ENCODE data around the gene SERPINF2.
"Not testable (repeated sequence)": the region's sequence is repeated elsewhere in the genome, so short reads cannot be mapped to it uniquely, and the experiment has no call there.

The SERPINF2 gene

DNA sequence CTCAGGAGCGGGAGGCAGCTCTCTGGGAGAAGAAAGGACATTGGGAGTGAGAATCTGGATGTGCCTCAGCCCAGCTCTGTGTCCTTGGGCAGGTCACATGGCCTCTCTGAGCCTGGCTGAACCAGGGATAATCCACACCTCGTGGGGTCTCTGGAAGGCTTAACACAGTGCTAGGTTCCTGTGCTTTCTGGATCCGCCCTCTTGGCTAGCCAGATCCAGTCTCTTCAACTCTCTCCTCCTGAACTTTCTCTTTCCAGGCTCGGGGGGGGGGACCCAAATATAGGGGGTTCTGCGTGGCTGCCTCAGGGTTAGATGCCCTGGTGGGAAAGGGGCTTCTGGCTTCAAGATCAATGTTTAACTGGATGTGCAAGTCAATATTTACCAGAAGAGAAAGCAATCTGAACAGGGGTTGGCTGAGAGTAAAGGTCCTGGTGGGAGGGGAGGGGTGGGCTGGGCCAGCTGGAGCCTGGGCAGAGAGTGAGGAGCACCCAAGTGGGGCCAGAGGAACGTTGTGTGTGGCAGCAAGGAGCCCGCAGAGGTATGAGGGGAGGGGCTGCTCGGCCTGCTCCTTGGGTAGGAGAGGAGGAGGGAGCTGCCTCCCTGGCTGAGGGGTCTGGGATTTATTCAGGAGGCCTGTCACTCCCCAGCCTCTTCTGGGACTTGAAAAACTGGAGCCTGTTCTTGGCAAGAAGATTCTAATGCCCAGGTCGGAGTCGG lies at the start of gene SERPINF2:
SERPINF2 (plus strand) TSS at position 501 of the 717 bp plus-strand sequence. CDS start 2,125 bp downstream, outside the sequence.
- no peak for DNase-seq

- DNase-seq = no peak
Measured at GRCh38 chr17:1693339-1693738, 49.3 kb upstream of the SERPINF2 start.

GRCh38 chr17:1695365-1695764 lies 47.3 kb upstream of the SERPINF2 start:
- DNase-seq = no peak

- DNase-seq = no peak
Measured at GRCh38 chr17:1697681-1698080, 45.0 kb upstream of the SERPINF2 start.

GRCh38 chr17:1699891-1700290 lies 42.8 kb upstream of the SERPINF2 start:
- not testable (repeated sequence) for DNase-seq

DNA sequence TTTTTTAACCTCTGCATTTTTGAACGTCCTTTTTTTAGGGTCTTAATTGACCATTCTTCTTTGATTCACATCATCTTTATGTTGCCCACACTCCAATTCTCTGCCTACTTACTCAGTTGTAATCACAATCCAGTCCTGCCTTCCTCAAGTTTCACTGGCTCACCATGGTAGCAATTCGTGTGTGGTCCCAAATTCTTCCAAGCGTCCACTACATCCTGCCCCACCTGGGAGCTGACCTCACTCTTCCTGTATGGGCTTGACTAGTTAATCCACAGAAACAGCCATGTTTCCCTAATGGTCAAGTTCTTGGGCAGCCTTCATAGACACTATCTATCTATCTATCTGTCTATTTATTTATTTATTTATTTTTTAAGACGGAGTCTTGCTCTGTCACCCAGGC lies 39.6 kb upstream of the SERPINF2 start:
- DNase-seq = no peak

DNA sequence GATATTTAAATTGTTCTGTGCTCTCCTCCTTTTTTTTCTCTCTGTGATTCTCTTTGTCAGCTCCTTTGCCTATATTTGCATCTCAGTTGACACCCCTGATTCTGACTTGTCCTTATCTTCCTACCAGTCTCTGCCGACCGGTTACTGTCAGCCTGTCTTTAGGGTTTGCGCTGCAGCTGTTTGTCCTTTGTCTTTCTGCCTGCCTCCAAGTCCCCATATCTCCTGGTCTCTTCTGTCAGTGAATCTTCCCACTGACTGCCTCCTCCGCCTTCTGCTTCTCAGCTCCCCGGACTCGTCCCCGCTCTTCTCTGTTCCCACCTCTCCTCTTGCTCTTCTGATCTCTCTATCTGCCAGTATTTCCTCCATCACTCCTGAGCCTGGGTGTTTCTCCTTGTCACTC lies 37.7 kb upstream of the SERPINF2 start:
- no peak for DNase-seq

DNA sequence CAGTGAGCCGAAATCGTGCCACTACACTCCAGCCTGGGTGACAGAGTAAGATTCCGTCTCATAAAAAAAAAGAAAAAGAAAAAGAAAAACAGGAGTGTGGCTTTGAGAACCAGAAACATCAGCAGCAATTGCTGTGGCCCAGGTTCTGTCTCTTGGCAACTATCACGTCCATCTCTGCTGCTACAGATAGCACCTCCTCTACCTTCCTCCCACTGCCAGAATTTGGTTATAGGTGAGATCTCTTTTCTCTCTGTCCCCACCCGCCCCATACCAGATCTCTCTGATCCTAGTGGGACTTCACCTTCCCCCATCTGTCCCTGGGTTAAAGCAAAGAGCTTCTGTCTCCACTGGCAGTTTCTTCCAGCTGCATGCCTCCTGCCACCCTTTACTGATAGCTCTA lies 35.6 kb upstream of the SERPINF2 start:
- no peak for DNase-seq

DNA sequence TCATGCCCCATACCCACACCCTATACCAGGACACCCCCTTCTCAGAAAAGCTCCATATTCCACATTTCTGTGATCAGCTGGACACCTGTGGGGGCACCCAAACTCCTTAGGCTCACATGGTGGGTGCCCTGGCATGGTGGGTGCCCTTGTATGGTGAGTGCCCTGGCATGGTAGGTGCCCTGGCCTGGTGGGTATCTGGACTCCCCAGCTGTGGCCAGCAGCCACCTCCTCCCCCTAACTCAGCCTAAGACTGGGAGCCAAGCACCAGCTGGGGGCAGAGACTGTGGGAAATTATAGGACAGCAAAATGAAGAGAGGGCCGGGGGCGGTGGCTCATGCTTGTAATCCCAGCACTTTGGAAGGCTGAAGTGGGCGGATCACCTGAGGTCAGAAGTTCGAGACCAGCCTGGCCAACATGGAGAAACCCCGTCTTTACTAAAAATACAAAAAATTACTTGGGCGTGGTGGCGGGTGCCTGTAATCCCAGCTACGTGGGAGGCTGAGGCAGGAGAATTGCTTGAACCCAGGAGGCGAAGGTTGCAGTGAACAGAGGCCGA lies 33.8 kb upstream of the SERPINF2 start:
- DNase-seq = not testable (repeated sequence)

DNA sequence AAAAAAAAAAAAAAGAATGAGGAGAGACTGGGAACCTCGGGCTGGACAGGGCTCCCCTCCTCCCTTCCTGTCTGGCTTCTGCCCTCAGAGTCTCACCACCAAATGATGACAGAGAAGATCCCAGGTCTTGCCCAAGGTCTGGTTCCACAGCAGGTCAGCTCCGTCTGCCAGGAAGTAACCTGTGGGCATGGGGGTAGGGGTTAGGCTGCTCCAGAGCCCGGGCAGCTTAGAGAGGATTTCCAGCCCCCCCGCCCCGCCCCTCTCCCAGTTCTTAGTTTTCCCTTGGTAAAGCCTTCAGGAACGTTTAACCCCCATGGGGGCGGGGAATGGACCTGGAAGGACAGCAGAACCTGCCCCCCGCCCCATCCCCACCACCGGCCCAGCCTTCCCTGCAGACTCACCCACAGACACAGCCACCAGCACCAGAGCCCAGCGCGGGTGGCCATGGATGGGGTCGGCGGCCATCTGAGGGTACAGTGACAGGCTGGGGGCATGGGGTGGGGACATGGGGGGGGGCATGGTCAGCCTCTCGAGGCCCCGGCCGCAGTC lies 33.2 kb upstream of the SERPINF2 start:
- DNase-seq = no peak

- DNase-seq = peak; percentile 61
Measured at GRCh38 chr17:1709971-1710806, 32.5 kb upstream of the SERPINF2 start, which contains the start of gene TLCD2. TSS of gene TLCD2 (minus strand) at chr17:1710377. CDS start at chr17:1710242, 135 bp downstream.

DNA sequence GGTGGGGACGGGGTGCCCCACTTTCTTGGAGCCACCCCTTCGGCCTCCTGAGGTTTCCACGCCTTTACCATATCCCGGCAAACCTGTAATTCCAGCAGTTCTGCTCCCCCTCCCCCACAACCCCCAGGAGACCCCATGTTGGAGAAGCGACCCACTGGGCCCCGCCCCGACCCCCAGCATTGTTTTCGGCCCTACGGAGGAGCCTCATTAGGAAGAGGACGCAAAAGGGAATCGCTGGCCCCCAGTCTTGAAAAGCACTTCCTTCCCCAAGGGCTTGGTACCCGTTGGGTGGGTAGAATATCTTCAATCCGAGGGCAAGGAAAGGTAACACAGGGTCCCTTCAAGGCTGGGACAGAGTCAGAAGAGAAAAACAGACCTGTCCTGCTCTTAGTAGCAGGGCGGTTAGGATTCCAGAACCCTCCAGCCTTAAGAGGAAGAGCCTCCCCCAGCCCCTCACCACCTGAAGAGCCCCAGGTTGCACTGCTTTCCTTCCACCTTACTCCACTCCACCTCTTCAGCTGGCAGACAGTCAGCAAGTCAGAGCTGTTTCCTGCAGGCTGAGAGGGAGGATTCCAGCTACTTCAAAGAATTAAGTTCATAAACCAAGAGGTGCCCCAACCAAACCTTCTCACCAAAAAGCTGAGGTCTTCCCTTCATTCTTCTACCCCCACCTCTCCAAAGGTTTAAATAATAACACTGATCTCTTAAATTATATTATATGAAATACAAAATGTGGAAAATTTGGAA lies 31.7 kb upstream of the SERPINF2 start:
- DNase-seq = no peak

DNA sequence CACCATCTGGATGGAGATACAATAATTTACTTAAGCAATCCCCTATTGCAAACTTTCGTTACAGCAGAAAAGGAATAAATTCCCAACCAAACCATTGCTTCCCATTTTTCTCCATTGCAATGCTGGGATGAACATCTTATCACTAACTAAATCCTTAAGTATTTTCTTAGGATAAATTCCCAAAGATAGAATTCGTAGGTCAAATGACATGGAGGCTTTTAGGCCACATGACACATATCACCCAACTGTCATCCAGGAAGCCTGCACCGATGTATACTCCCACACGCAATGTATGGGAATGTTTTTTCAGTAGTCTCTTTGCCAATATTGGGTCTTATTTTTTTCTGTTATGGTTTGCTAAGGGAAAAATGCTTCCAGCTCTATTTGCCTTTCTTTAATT lies 30.9 kb upstream of the SERPINF2 start:
- DNase-seq = no peak

DNA sequence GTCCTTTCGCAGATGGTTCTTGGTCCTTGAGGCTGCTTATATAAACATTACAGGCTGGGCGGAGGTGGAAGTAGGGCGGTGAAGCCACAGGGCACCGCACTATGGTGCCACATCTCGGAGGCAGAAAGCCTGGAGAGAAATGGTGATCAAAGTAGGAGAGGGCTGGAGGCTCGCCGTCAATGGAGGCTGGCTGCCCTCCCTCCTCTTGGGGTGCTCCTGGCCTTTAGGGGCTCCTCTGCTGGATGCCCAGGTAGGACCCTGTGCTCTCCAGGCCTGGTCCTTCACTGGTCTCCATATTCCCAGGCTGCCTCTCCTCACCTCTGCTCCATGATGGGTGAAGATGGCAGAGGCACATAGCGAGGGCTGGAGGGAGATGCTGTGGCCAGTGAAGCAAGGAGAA lies 30.4 kb upstream of the SERPINF2 start:
- no peak for DNase-seq

DNA sequence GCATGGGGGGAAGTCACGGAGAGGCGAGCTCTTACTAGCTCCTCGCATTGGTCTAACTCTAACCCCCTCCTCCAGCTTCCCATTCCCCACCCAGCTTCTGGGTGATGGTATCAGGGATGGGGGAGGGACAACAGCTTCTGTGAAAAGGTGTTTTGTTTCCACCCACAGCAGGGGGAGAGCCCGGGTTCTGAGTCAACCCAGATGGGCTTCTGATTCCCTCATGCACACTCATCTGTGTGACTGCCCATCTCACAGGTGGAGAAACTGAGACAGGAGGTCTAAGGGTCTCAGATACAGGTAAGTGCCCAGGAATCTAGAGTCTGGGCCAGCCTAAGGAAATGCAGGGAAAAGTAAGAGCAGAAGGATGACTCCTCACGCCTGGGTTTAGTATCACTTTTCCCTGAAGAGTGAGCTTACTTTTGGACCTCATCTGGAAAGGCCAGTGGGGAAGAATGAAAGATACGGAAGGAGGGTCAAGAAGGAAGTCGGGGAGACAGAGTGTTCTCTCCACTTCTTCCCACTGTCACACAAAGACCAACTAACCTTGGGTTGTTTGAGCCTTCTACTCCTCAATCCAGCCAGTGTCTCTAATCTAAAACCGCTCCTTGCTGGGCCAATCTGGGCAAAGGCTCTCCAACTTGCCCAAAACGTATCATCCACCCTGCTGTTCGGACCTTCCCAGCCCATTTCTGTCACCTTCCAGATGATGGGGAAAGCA lies 29.4 kb upstream of the SERPINF2 start:
- no peak for DNase-seq

DNA sequence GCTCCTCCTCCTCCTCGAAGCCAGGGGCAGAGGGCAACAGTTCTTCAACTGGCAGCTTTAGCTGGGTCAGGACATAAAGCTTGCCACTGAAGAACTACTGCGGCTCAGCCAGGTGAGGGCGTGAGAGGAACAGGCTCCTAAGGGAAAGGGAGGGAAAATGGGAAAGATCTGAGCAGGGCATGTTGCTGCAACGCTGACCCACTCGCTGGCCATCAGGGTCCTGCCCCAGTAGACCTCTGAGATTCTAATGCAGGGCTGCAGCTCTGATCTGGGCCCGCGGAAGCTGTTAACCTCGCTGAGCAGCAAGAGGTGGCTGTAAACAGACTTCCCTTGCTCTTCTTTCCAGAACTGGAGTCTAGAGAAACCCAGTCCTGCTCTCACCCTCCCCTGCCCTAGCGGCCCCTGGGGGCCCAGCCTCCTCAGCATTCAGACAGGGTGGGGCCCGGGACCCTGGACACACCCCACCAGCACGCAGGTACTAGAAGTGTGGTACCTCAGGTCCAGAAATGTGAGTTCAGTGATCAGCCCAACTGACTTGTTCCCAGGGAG lies 28.7 kb upstream of the SERPINF2 start:
- DNase-seq = no peak

- peak; percentile 91 for DNase-seq
Measured at GRCh38 chr17:1714427-1714979, 28.2 kb upstream of the SERPINF2 start.

DNA sequence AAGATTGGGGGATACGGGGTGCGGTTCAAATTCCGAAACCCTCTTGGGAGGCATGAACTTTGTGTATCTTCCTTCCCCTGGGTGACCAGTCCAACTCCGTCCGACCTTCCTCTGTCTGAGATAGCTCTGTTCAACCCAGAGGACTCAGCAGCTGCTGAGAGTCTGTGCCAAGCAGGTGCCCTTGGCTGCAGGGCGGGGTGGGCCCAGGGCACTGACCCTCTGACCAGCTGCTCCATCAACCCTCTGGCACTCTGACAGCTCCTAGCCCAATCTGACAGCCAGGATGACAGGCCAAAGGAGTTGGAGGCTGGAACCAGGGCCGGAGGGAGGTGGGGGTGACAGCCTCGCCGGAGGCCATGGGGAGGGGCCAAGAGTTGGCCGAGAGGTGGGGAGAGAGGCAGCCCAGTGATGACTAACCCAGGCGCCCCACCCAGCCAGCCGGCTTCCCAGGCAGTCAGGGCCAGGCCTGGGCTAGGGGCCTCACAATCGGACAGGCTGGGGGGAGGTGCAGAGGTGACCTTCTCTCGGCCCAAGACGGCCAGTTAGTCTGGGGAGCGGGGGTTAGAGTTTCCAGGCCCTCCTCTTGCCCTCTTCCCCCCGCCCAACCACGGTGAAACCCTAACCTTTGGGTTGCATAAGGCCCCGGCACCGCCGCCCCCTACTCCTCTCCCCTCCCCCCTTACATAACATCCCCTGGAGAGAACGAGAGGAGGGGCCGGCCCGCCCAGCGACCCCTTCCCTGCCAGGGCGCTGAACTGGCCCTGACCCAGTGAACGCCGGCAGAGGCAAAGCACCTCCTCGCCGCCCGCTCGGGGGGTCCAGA lies 27.5 kb upstream of the SERPINF2 start:
- peak; percentile 85 for DNase-seq

DNA sequence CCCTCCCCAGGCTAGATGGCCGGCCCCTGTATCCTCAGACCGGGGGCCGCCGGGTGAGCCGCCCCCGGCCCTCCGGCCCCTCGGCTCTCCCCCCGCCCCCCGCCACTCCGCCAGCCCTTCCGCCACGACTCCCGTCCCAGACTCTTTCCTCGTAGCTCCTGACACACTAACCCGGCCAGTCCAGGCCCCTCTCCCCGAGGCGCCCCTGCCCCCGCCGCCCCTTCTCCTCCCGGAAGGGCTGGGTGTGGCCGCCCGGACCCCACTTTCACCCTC lies 26.9 kb upstream of the SERPINF2 start:
- DNase-seq = no peak

- DNase-seq = peak; percentile 100
Measured at GRCh38 chr17:1716076-1716911, 26.4 kb upstream of the SERPINF2 start.
